Retinal pigment epithelial cell (primary cell): ENCODE measurements around the gene SMARCB1.

Source experiments
- DNase-seq: peaks from one replicate; pipeline ENCODE4 v3.0.0-alpha.2; 2010; ENCODE audit warnings: low read depth
- H3K4me3 ChIP-seq: 2 replicates; pipeline ENCODE4 v1.5.1; 2011; ENCODE audit warnings: mild to moderate bottlenecking, low read length, control low read depth, moderate library complexity
- CTCF ChIP-seq: conservative IDR thresholded peaks from 2 replicates; pipeline ENCODE4 v1.5.1; 2011; ENCODE audit warnings: low read depth, low read length, control low read depth, inconsistent platforms

Gene SMARCB1

GRCh38 chr22:23752750-23753149, 34.0 kb upstream of the SMARCB1 start:
- no peak for DNase-seq
- TF ChIP-seq CTCF, result no peak
- no peak overlapping the region for H3K4me3 ChIP-seq

- TF ChIP-seq CTCF, result no peak
- no peak overlapping the region for H3K4me3 ChIP-seq
- no peak for DNase-seq
Measured at GRCh38 chr22:23753385-23753784, 33.4 kb upstream of the SMARCB1 start.

- TF ChIP-seq CTCF, result no peak
- DNase-seq, result no peak
- H3K4me3 ChIP-seq, result no peak within 1 kb of the TSS
Measured at GRCh38 chr22:23754220-23754919, 32.4 kb upstream of the SMARCB1 start, which contains the start of gene VPREB3. Gene VPREB3 (minus strand): TSS chr22:23754425. CDS start chr22:23754363, 62 bp downstream.

GRCh38 chr22:23754980-23755636, 31.7 kb upstream of the SMARCB1 start:
- TF ChIP-seq CTCF, result no peak
- H3K4me3 ChIP-seq, result no peak overlapping the region

GRCh38 chr22:23755711-23756110, 31.1 kb upstream of the SMARCB1 start:
- no peak for DNase-seq
- TF ChIP-seq CTCF, result no peak
- H3K4me3 ChIP-seq, result no peak overlapping the region

More at GRCh38 chr22:23754980-23755636, 31.7 kb upstream of the SMARCB1 start:
- no peak for DNase-seq

GRCh38 chr22:23756891-23757290, 29.9 kb upstream of the SMARCB1 start:
- no peak overlapping the region for H3K4me3 ChIP-seq
- no peak for TF ChIP-seq CTCF
- no peak for DNase-seq

- no peak for DNase-seq
- no peak for TF ChIP-seq CTCF
- H3K4me3 ChIP-seq, result no peak overlapping the region
Measured at GRCh38 chr22:23759566-23759965, 27.2 kb upstream of the SMARCB1 start.
